Neural cell (in vitro differentiated cells): ENCODE results near the gene RPL18A. TPM values are rescaled to one million over a fixed set of nuclear protein-coding genes. Genes with fewer than 3 reads are reported as not detected.

Experiments used
- H2AFZ ChIP-seq: fragments of 200-600, 300-800 bp; sonication (generic), shearing (Covaris generic); 2 replicates; pipeline ENCODE4 v1.6.0; 2014; ENCODE audit warnings: low read depth, mild to moderate bottlenecking, antibody characterized with exemption, low read length, moderate library complexity
- H3F3A ChIP-seq: fragments of 200-600 bp; shearing (Covaris generic); 2 replicates; pipeline ENCODE4 v1.6.1; 2016; ENCODE audit warnings: mild to moderate bottlenecking, moderate library complexity, mixed read lengths, antibody characterized with exemption, low read length; ENCODE audit not compliant: insufficient read depth, poor library complexity, severe bottlenecking
- H3K27ac ChIP-seq: fragments of 200-600, 300-800 bp; sonication (generic), shearing (Covaris generic); 2 replicates; pipeline ENCODE4 v1.5.1; 2014; ENCODE audit warnings: mild to moderate bottlenecking, low read length, moderate library complexity
- H3K27me3 ChIP-seq: fragments of 300-800, 200-600 bp; sonication (generic), shearing (Covaris generic); 2 replicates; pipeline ENCODE4 v1.6.0; 2014; ENCODE audit warnings: mild to moderate bottlenecking, low read depth, low read length, moderate library complexity; ENCODE audit not compliant: insufficient read depth
- H3K36me3 ChIP-seq: fragments of 300-800, 200-600 bp; sonication (generic), shearing (Covaris generic); 2 replicates; pipeline ENCODE4 v1.5.1; 2014; ENCODE audit warnings: mild to moderate bottlenecking, antibody characterized with exemption, low read length, moderate library complexity; ENCODE audit not compliant: insufficient read depth
- H3K4me2 ChIP-seq: fragments of 300-800, 200-600 bp; sonication (generic), shearing (Covaris generic); 2 replicates; pipeline ENCODE4 v1.6.0; 2014; ENCODE audit warnings: mild to moderate bottlenecking, low read length
- H3K4me3 ChIP-seq: fragments of 300-800, 200-600 bp; sonication (generic), shearing (Covaris generic); 2 replicates; pipeline ENCODE4 v1.5.1; 2014; ENCODE audit warnings: mild to moderate bottlenecking, low read length, moderate library complexity
- H3K79me2 ChIP-seq: fragments of 200-600 bp; shearing (Covaris generic); replicated peaks from 2 replicates; pipeline ENCODE4 v1.6.0; 2014; ENCODE audit warnings: mild to moderate bottlenecking, low read length, moderate library complexity; ENCODE audit not compliant: insufficient read depth
- H3K9ac ChIP-seq: fragments of 300-800, 200-600 bp; sonication (generic), shearing (Covaris generic); 2 replicates; pipeline ENCODE4 v1.6.1; 2016; ENCODE audit warnings: mild to moderate bottlenecking, low read length, mixed read lengths
- H3K9me2 ChIP-seq: fragments of 200-600 bp; shearing (Covaris generic); 2 replicates; pipeline ENCODE4 v1.6.1; 2016; ENCODE audit warnings: mild to moderate bottlenecking, low read length, mixed read lengths; ENCODE audit not compliant: insufficient read depth
- H3K9me3 ChIP-seq: fragments of 200-600, 300-800 bp; sonication (generic), shearing (Covaris generic); 2 replicates; pipeline ENCODE4 v1.6.1; 2016; ENCODE audit warnings: mild to moderate bottlenecking, mixed run types, low read length, moderate library complexity, mixed read lengths
- H4K20me1 ChIP-seq: fragments of 200-600 bp; shearing (Covaris generic); 2 replicates; pipeline ENCODE4 v1.6.1; 2016; ENCODE audit warnings: mild to moderate bottlenecking, mixed run types; ENCODE audit not compliant: insufficient read depth
- EP300 ChIP-seq: fragments of 450-650 bp; conservative IDR thresholded peaks from 2 replicates; pipeline ENCODE4 v1.6.1; 2014; ENCODE audit warnings: antibody characterized with exemption, mild to moderate bottlenecking, moderate library complexity; ENCODE audit not compliant: poor library complexity, severe bottlenecking
- EZH2 ChIP-seq: fragments of 200-600, 300-800 bp; shearing (Covaris generic), sonication (generic); IDR thresholded peaks from 2 replicates; pipeline ENCODE4 v1.6.1; 2014; ENCODE audit warnings: antibody characterized with exemption, low read length, borderline replicate concordance, mild to moderate bottlenecking; ENCODE audit not compliant: insufficient read depth, poor library complexity, severe bottlenecking
- MXI1 ChIP-seq: fragments of 450-650 bp; conservative IDR thresholded peaks from 2 replicates; pipeline ENCODE4 v1.6.1; 2014; ENCODE audit warnings: antibody characterized with exemption, mild to moderate bottlenecking; ENCODE audit not compliant: poor library complexity, severe bottlenecking
- RAD21 ChIP-seq: fragments of 450-650 bp; conservative IDR thresholded peaks from 2 replicates; pipeline ENCODE4 v1.6.1; 2014; ENCODE audit warnings: antibody characterized with exemption, mild to moderate bottlenecking, moderate library complexity
- SMC3 ChIP-seq: fragments of 450-650 bp; conservative IDR thresholded peaks from 2 replicates; pipeline ENCODE4 v1.6.1; 2014; ENCODE audit warnings: antibody characterized with exemption, mild to moderate bottlenecking, moderate library complexity; ENCODE audit not compliant: poor library complexity
- TAF1 ChIP-seq: IDR thresholded peaks from 2 replicates; pipeline ENCODE4 v1.6.1; 2012; ENCODE audit warnings: low read depth
- polyA plus RNA-seq: library from polyadenylated mRNA; depleted of rRNA; stranded (reverse); fragments of >200 nt; gene quantifications from 2 replicates; pipeline ENCODE4 v1.2.3, GENCODE V29; 2014
- TF ChIP-seq, protein P1 (sequence below): IDR thresholded peaks from 2 replicates; pipeline ENCODE4 v1.6.1; 2012; ENCODE audit warnings: borderline replicate concordance
- TF ChIP-seq, protein P2 (sequence below): fragments of 450-650 bp; IDR thresholded peaks from 2 replicates; pipeline ENCODE4 v1.5.1; 2014; ENCODE audit warnings: antibody characterized with exemption, mild to moderate bottlenecking, moderate library complexity; ENCODE audit not compliant: poor library complexity, severe bottlenecking

RPL18A gene
- polyA plus RNA-seq, 1 donor from 2014 or later, result 681 TPM

DNA sequence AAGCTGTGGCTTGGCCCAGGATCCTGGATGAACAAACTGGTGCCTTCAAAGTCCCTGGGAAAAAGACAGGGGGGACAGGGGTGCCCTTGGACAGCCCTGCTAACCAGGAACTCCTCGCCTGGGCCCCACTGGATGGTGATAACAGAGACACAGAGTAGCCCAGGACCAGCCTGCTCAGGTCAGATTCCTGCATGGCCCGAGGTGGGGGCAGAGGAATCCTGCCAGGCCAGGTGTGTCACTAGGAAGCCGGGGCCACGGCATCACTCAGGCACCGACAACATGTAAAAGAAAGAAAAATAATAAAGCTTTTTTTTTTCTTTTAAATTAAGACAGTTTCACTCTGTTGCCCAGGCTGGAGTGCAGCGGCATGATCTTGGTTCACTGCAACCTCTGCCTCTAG, 5.6 kb upstream of the RPL18A start:
- no peak overlapping the region for H3K9ac ChIP-seq
- no peak overlapping the region for H3K27ac ChIP-seq
- no peaks in the 10 kb centered on the region for H3K79me2 ChIP-seq
- no peaks in the 10 kb centered on the region for H3K27me3 ChIP-seq
- H3K9me3 ChIP-seq, result no peaks in the 10 kb centered on the region
- no peaks in the 10 kb centered on the region for H3F3A ChIP-seq
- H3K4me3 ChIP-seq, result no peak overlapping the region
- no peaks in the 10 kb centered on the region for H3K9me2 ChIP-seq
- no peaks in the 10 kb centered on the region for H4K20me1 ChIP-seq
- H2AFZ ChIP-seq, result no peak overlapping the region
- no peak for TF ChIP-seq MXI1
- no peak for TF ChIP-seq EZH2
- TF ChIP-seq, protein P1, sequence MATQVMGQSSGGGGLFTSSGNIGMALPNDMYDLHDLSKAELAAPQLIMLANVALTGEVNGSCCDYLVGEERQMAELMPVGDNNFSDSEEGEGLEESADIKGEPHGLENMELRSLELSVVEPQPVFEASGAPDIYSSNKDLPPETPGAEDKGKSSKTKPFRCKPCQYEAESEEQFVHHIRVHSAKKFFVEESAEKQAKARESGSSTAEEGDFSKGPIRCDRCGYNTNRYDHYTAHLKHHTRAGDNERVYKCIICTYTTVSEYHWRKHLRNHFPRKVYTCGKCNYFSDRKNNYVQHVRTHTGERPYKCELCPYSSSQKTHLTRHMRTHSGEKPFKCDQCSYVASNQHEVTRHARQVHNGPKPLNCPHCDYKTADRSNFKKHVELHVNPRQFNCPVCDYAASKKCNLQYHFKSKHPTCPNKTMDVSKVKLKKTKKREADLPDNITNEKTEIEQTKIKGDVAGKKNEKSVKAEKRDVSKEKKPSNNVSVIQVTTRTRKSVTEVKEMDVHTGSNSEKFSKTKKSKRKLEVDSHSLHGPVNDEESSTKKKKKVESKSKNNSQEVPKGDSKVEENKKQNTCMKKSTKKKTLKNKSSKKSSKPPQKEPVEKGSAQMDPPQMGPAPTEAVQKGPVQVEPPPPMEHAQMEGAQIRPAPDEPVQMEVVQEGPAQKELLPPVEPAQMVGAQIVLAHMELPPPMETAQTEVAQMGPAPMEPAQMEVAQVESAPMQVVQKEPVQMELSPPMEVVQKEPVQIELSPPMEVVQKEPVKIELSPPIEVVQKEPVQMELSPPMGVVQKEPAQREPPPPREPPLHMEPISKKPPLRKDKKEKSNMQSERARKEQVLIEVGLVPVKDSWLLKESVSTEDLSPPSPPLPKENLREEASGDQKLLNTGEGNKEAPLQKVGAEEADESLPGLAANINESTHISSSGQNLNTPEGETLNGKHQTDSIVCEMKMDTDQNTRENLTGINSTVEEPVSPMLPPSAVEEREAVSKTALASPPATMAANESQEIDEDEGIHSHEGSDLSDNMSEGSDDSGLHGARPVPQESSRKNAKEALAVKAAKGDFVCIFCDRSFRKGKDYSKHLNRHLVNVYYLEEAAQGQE, result no peak
- no peak for TF ChIP-seq EP300
- TF ChIP-seq TAF1, result no peak
- no peak for TF ChIP-seq SMC3
- no peak overlapping the region for H3K4me2 ChIP-seq
- H3K36me3 ChIP-seq, result no peaks in the 10 kb centered on the region

DNA sequence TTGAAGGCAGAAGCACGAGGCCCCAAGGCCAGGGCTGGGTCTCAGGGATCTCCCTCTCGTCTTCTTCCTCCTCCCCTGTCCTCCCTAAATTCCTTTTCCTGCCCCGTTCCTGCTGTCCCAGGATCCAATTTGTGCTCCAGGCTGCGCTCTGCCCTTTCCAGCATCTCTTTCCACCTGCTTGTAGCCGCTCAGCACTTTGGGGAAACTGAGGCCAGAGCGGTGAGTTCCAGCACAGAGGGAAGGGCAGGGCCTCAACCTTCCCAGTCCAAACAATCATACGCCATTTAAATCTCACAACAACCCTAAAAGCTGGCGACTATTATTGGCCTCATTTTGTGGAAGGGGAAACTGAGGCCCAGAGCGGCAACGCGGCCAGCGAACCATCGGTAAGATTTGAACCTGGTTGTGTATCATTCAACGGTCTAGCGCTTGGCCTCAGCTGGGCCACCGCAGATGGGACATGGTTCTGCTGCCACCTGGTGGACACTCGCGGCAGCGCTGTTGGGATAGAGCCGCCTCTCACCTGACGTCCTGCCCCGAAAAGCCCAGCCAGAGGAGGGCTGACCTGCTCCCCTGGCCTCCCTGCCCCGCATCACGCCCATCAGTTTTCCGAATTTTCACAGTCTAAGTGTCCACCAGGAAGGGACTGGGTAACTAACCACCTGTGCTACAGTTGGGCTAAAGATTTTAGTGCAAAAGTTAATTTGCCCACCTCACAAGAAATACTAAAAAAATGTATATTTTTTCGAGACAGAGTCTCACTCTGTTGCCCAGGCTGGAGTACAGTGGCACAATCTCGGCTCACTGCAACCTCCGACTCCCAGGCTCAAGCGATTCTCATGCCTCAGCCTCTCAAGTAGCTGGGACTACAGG, 4.2 kb upstream of the RPL18A start:
- Histone ChIP-seq H4K20me1 (peaks cover under 1% of the 10 kb centered on the region), H3K9ac (no peak overlapping the region), H3K36me3 (no peaks in the 10 kb centered on the region), H2AFZ (no peak overlapping the region), H3K4me3 (no peak overlapping the region), H3K79me2 (peaks cover 8% of the 10 kb centered on the region), H3K27ac (no peak overlapping the region), H3K4me2 (no peak overlapping the region), H3K9me3 (no peaks in the 10 kb centered on the region), H3F3A (no peaks in the 10 kb centered on the region), H3K9me2 (no peaks in the 10 kb centered on the region), H3K27me3 (no peaks in the 10 kb centered on the region)
- TF ChIP-seq EP300 (no peak), SMC3 (peak; percentile 91), RAD21 (peak; percentile 96)
- TF ChIP-seq, protein P2, sequence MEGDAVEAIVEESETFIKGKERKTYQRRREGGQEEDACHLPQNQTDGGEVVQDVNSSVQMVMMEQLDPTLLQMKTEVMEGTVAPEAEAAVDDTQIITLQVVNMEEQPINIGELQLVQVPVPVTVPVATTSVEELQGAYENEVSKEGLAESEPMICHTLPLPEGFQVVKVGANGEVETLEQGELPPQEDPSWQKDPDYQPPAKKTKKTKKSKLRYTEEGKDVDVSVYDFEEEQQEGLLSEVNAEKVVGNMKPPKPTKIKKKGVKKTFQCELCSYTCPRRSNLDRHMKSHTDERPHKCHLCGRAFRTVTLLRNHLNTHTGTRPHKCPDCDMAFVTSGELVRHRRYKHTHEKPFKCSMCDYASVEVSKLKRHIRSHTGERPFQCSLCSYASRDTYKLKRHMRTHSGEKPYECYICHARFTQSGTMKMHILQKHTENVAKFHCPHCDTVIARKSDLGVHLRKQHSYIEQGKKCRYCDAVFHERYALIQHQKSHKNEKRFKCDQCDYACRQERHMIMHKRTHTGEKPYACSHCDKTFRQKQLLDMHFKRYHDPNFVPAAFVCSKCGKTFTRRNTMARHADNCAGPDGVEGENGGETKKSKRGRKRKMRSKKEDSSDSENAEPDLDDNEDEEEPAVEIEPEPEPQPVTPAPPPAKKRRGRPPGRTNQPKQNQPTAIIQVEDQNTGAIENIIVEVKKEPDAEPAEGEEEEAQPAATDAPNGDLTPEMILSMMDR, result peak; percentile 96
